AG04449 (cell line): ENCODE measurements around the gene AOPEP.
"Not testable (repeated sequence)": the region's sequence is repeated elsewhere in the genome, so short reads cannot be mapped to it uniquely, and the experiment has no call there.

Experiments used
- CTCF ChIA-PET: fragments of 350-600 bp; formaldehyde crosslinking; extraction: SDS; loops from one replicate; lab custom pipeline; 2021; ENCODE audit warnings: antibody characterized with exemption; lab: Yijun Ruan, JAX
- POLR2A ChIA-PET: fragments of 400-600, 350-600 bp; formaldehyde crosslinking; extraction: SDS; loops from one replicate; lab custom pipeline; 2020; ENCODE audit warnings: antibody characterized with exemption, inconsistent platforms; lab: Yijun Ruan, JAX
- DNase-seq: peaks from one replicate; pipeline ENCODE4 v3.0.0-alpha.2; 2010; ENCODE audit warnings: low read depth, low spot score
- H3K4me3 ChIP-seq: 2 replicates; pipeline ENCODE4 v1.5.1; 2011; ENCODE audit warnings: low read depth, mild to moderate bottlenecking, control low read depth, low read length
- TF ChIP-seq, protein P1 (sequence below): IDR thresholded peaks from one replicate; pipeline ENCODE4 v1.5.1; 2011; ENCODE audit warnings: mild to moderate bottlenecking, moderate library complexity, low read length, control low read depth, inconsistent platforms; ENCODE audit not compliant: insufficient read depth; ENCODE audit errors: missing control alignments

Gene AOPEP

DNA sequence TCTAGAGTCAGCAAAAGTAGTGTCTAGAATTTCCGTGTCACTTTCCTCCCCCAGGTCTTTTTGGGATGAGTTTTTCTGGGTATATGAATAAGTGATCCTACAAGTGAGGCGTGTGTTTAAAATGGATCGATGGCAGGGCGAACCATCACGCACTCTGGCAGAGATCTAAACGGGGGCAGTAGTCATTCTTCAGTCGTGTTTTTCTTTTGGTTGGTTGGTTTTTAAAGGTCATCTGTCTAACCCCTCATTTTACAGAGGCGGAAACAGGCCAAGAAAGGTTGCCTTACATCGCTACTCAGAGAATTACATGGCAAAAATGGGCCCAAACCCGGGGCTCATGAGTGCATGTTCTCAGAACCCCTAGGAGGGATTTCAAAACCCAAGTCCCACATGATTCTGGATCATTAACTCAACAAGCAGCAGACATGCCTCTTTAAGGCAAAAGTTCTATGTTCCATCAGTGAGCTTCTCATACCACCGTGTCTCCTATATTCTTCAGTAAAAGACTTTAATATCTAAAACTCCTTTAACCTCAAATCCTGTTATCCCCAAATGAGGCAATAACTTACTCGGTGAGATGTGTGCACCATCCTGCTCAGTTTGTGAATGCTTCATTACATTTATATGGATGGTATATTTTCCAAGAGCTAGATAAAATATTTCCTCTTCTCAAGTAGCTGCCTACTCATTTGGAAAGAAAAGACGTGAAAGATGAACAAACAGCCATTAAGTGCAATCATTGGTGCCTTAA lies 145.8 kb downstream of the AOPEP start:
- ChIA-PET POLR2A (interaction anchor here (0.7 to 1.6 kb wide), 4 partner anchors 11 to 135 kb away, joined by 3 to 7 read pairs (median 4); no protein-coding TSS in a partner anchor), CTCF (interaction anchor here (0.6 to 1.2 kb wide), 4 partner anchors 9 to 191 kb away, joined by 3 to 4 read pairs (median 3); no protein-coding TSS in a partner anchor)
- TF ChIP-seq, protein P1, sequence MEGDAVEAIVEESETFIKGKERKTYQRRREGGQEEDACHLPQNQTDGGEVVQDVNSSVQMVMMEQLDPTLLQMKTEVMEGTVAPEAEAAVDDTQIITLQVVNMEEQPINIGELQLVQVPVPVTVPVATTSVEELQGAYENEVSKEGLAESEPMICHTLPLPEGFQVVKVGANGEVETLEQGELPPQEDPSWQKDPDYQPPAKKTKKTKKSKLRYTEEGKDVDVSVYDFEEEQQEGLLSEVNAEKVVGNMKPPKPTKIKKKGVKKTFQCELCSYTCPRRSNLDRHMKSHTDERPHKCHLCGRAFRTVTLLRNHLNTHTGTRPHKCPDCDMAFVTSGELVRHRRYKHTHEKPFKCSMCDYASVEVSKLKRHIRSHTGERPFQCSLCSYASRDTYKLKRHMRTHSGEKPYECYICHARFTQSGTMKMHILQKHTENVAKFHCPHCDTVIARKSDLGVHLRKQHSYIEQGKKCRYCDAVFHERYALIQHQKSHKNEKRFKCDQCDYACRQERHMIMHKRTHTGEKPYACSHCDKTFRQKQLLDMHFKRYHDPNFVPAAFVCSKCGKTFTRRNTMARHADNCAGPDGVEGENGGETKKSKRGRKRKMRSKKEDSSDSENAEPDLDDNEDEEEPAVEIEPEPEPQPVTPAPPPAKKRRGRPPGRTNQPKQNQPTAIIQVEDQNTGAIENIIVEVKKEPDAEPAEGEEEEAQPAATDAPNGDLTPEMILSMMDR, result no peak
- no peak for DNase-seq
- H3K4me3 ChIP-seq, result no peak overlapping the region

DNA sequence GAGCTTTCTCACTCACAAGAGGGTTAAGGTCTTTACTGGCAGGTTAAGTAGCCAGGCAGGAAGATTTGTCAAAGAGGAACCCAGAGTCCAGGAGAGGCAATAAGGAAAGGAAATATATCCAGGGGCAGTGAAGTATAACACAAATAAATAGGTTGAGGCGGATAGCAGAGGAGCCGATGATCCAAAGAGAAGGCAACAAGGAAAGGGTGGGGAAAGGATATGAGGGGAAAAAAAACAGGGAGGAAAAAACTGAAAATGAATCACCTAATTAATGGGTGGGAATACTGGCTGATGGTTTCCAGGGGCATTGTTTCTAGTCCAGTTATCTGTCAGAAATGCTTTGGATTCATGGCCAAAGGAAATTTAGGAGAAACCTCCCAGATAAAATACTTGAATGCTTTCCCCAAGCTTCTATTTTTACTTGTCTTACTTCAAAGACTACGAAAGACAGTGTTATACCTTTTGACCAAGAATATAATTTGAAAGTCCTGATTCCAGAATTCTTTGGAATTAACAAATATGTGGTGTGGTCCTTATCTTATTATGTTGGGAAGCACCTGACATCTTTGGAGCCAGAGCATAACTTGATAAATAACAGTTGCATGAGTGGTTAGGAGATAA lies 146.5 kb downstream of the AOPEP start:
- ChIA-PET CTCF (interaction anchor here (0.6 to 1.2 kb wide), 3 partner anchors 8 to 184 kb away, joined by 3 read pairs; no protein-coding TSS in a partner anchor), POLR2A (interaction anchor here (0.7 to 1.6 kb wide), 3 partner anchors 12 to 135 kb away, joined by 3 to 4 read pairs (median 3); no protein-coding TSS in a partner anchor)
- no peak for DNase-seq
- H3K4me3 ChIP-seq, result no peak overlapping the region
- TF ChIP-seq, protein P1, result no peak

DNA sequence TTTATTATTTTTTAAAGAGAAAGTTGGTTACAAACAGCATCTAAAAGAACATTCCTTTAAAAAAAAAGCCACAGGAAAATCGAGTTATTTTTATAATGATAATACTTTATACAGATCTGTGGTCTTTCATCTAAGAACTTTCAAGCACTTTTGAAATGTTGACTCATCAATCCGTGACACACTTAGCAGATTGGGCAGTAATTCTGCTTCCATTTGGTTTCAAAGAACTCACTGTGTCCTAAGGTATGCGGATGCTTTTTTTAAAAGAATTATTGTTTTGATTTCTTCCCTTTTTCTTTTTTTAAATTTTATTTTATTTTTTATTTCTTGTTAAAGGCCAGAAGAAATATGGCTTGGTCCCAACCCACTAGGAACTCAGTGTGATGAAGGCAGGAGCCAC lies 147.8 kb downstream of the AOPEP start:
- no peak overlapping the region for H3K4me3 ChIP-seq
- ChIA-PET CTCF (no interaction called here), POLR2A (no interaction called here)
- TF ChIP-seq, protein P1, result no peak
- DNase-seq, result no peak

DNA sequence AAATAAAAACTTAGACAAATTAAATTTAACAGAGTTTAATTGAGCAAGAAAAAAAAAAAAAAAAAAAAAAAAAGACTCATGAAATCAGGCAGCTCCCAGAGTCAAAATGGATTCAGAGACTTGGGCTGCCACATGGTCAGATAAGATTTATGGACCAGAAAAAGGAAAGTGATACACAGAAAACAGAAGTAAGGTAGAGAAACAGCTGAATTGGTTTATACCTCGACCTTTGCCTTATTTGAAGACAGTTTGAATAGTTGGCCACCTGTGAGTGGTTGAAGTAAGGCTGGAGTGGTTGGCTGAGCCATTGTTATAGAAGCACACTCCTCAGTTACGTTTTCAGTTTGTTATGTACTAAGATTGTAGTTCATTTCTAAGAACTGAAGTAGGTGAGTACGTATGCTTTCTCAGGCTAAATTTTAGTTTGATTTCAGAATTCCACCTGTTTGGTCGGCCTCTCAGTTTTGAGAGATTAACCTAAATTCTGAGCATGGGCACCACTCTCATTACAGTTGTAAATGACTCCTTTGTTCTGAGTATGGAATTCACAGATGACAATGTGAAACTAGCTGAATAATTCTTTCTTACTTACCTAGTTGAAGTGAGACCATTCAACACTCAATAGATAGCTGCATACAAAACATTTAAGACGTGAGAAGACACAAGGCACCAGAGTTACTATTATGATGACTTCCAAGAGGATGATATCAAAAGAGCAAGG lies 149.0 kb downstream of the AOPEP start:
- ChIA-PET CTCF (interaction anchor here (0.6 kb wide), 1 partner anchor 194 kb away, joined by 3 read pairs; no protein-coding TSS in a partner anchor), POLR2A (interaction anchor here (0.5 kb wide), 1 partner anchor 37 kb away, joined by 3 read pairs; no protein-coding TSS in a partner anchor)
- TF ChIP-seq, protein P1, result no peak
- H3K4me3 ChIP-seq, result no peak overlapping the region
- DNase-seq, result no peak

DNA sequence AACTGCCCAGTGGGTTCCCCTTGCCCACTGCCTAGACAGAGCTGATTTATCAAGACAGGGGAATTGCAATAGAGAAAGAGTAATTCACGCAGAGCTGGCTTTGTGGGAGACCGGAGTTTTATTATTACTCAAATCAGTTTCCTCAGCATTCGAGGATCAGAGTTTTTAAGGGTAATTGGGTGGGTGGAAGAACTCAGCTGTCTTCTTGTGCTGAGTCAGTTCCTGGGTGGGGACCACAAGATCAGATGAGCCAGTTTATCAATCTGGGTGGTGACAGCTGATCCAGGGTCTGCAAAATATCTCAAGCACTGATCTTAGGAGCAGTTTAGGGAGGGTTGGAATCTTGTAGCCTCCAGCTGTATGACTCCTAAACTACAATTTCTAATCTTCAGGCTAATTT lies 152.3 kb downstream of the AOPEP start:
- not testable (repeated sequence) for DNase-seq, H3K4me3 ChIP-seq
- CTCF ChIA-PET, result interaction anchor here (1.2 to 1.5 kb wide), 4 partner anchors 95 to 249 kb away, joined by 3 read pairs; no protein-coding TSS in a partner anchor
- POLR2A ChIA-PET, result interaction anchor here (0.6 to 1.1 kb wide), 4 partner anchors 42 to 144 kb away, joined by 3 to 4 read pairs (median 3); no protein-coding TSS in a partner anchor

DNA sequence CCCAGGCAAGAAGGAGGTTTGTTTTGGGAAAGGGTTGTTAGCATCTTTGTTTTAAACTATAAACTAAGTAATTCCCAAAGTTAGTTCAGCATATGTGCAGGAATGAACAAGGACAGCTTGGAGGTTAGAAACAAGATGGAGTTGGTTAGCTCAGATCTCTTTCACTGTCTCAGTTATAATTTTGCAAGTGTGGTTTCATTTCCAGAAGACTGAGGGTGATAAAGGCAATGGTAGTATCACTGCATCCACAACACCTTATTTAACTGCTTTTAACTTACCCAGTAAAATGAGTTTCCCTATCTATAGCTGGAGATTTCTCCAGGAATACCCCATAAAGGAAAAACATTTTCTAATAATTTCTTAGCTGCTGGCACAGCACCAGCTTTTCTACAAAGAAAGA lies 152.7 kb downstream of the AOPEP start:
- H3K4me3 ChIP-seq, result no peak overlapping the region
- TF ChIP-seq, protein P1, result no peak
- ChIA-PET CTCF (interaction anchor here (1.0 to 1.5 kb wide), 5 partner anchors 13 to 248 kb away, joined by 3 to 4 read pairs (median 3); no protein-coding TSS in a partner anchor), POLR2A (interaction anchor here (0.6 to 0.9 kb wide), 3 partner anchors 20 to 144 kb away, joined by 3 to 4 read pairs (median 3); no protein-coding TSS in a partner anchor)
- no peak for DNase-seq
